Suprapubic skin (tissue), 4 donors: ENCODE data around the gene DNAI1.

Source experiments
- EP300 ChIP-seq: sonication (generic); formaldehyde crosslinking; IDR thresholded peaks from one replicate; pipeline ENCODE4 v1.6.1; 2017; ENCODE audit warnings: antibody characterized with exemption
- POLR2A ChIP-seq, 2 donors: fragments of 450-650 bp; IDR thresholded peaks; one replicate each; pipeline ENCODE4 v1.6.1; 2017; ENCODE audit warnings: antibody characterized with exemption in 2 of 2, mild to moderate bottlenecking in 2 of 2, moderate library complexity in 2 of 2
- POLR2AphosphoS5 ChIP-seq, 3 donors: sonication (generic); formaldehyde crosslinking; IDR thresholded peaks; one replicate each; pipeline ENCODE4 v1.6.1; 2017; ENCODE audit warnings: antibody characterized with exemption in 3 of 3
- TF ChIP-seq, protein P1 (sequence below), 2 donors: fragments of 200-600 bp in 1 of 2; fragments of 450-650 bp in 1 of 2; sonication (generic) in 1 of 2; IDR thresholded peaks; one replicate each; pipeline ENCODE4 v1.5.1; 2016 to 2019; ENCODE audit warnings: antibody characterized with exemption in 2 of 2, mild to moderate bottlenecking in 1 of 2, moderate library complexity in 1 of 2

DNA sequence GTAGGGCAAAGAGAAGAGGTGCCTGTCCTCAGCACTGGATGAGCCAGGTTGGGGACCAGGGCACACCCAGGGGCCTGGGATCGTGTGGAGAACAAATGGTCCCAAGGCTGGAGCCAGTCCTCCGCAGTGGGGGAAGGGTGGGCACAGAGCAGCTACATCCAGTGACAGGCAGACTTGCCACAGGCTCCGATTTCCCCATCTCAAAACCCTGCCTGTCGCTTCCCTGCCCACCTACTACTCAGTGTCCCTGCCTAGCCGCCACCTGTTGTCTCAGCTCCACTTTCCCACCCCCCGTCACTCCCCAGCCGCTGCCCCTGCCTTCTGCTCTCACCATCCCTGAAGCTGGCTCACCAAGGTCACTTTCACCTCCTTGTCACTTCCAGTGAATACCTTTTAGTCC lies 78.1 kb downstream of the DNAI1 start:
- TF ChIP-seq POLR2A (IDR thresholded peaks at IDR 0.05) = no peak
- TF ChIP-seq, protein P1, sequence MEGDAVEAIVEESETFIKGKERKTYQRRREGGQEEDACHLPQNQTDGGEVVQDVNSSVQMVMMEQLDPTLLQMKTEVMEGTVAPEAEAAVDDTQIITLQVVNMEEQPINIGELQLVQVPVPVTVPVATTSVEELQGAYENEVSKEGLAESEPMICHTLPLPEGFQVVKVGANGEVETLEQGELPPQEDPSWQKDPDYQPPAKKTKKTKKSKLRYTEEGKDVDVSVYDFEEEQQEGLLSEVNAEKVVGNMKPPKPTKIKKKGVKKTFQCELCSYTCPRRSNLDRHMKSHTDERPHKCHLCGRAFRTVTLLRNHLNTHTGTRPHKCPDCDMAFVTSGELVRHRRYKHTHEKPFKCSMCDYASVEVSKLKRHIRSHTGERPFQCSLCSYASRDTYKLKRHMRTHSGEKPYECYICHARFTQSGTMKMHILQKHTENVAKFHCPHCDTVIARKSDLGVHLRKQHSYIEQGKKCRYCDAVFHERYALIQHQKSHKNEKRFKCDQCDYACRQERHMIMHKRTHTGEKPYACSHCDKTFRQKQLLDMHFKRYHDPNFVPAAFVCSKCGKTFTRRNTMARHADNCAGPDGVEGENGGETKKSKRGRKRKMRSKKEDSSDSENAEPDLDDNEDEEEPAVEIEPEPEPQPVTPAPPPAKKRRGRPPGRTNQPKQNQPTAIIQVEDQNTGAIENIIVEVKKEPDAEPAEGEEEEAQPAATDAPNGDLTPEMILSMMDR (IDR thresholded peaks at IDR 0.05) = no peak
- TF ChIP-seq POLR2AphosphoS5 (IDR thresholded peaks at IDR 0.05) = no peak
- TF ChIP-seq EP300 = no peak
